ENCODE measurements around the gene COLGALT1. TPM values are rescaled to one million over a fixed set of nuclear protein-coding genes. Genes with fewer than 3 reads are reported as not detected.

COLGALT1 gene
- polyA plus RNA-seq, 3 donors = 66.8 to 176 (median 68.8) TPM

DNA sequence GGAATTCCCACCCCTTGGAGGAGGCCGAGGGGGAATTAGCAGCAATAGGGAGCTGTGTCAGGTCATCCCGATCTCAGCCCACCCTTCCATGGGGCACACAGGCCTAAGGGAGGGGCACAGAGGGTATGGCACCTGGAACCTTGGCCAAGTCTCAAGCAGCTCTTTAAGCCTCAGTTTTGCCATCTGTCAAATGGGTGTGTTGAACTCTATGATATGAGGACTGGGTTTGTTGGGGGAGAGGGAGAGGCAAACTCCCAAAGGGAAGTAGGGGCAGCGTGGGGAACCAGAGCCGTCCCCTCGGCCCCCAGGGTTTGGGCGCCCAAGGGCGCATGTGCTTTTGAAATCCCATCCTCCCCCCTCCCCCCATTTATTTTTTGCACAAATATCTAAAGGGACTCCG is 49.7 kb downstream of the COLGALT1 start:
- Mint-ChIP-seq H3K4me1 (peaks cover 27% of the 10 kb centered on the region), H3K9me3 (peaks cover 0 to 4% (median 0%) of the 10 kb centered on the region in 7 donors), H3K27ac (peak overlapping the region in 1 of 7 donors; percentile 65), H3K27me3 (ENCODE audit: low read depth in 3 of 3) (peaks cover 15 to 26% (median 18%) of the 10 kb centered on the region in 3 donors), H3K4me3 (no peak overlapping the region), H3K36me3 (no peaks in the 10 kb centered on the region)
- Histone ChIP-seq H3K4me2 (replicated peaks; ENCODE audit: extremely low read depth, low read length, poor library complexity, severe bottlenecking) (no peak overlapping the region), H3K36me3 (replicated peaks in 1 of 2; ENCODE audit: control insufficient read depth in 1 of 2, insufficient read depth in 2 of 2, low read length in 2 of 2) (no peaks in the 10 kb centered on the region), H3K27me3 (ENCODE audit: control insufficient read depth in 2 of 2, insufficient read depth in 2 of 2, low read length in 2 of 2) (peaks cover 0 to 6% of the 10 kb centered on the region in 2 donors), H3K9me3 (replicated peaks in 1 of 2; ENCODE audit: control insufficient read depth in 1 of 2, insufficient read depth in 1 of 2, low read length in 2 of 2) (peaks cover 0 to under 1% of the 10 kb centered on the region in 2 donors), H3K4me1 (ENCODE audit: control insufficient read depth in 1 of 2, insufficient read depth in 2 of 2, low read length in 2 of 2) (peaks cover 17 to 36% of the 10 kb centered on the region in 2 donors), H2AFZ (ENCODE audit: insufficient read depth, low read depth, low read length, poor library complexity, severe bottlenecking) (no peak overlapping the region), H3K4me3 (replicated peaks in 1 of 3; ENCODE audit: low read depth in 2 of 3, low read length in 3 of 3) (no peak overlapping the region), H4K20me1 (ENCODE audit: insufficient read depth, low read length) (no peaks in the 10 kb centered on the region), H3K79me2 (ENCODE audit: insufficient read depth, low read length) (no peaks in the 10 kb centered on the region), H3K9ac (ENCODE audit: insufficient read depth, low read length, poor library complexity, severe bottlenecking) (no peak overlapping the region), H3K27ac (ENCODE audit: low read depth in 1 of 2, low read length in 2 of 2) (no peak overlapping the region)
- DNase-seq = no peak
- TF ChIP-seq, protein P1, sequence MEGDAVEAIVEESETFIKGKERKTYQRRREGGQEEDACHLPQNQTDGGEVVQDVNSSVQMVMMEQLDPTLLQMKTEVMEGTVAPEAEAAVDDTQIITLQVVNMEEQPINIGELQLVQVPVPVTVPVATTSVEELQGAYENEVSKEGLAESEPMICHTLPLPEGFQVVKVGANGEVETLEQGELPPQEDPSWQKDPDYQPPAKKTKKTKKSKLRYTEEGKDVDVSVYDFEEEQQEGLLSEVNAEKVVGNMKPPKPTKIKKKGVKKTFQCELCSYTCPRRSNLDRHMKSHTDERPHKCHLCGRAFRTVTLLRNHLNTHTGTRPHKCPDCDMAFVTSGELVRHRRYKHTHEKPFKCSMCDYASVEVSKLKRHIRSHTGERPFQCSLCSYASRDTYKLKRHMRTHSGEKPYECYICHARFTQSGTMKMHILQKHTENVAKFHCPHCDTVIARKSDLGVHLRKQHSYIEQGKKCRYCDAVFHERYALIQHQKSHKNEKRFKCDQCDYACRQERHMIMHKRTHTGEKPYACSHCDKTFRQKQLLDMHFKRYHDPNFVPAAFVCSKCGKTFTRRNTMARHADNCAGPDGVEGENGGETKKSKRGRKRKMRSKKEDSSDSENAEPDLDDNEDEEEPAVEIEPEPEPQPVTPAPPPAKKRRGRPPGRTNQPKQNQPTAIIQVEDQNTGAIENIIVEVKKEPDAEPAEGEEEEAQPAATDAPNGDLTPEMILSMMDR (IDR thresholded peaks at IDR 0.05) = no peak
- WGBS (ENCODE audit: insufficient coverage) = 100% methylated on average over 2 of the region's 8 CpGs
- intact Hi-C loops (cut with micrococcal nuclease) = no loop called here

DNA sequence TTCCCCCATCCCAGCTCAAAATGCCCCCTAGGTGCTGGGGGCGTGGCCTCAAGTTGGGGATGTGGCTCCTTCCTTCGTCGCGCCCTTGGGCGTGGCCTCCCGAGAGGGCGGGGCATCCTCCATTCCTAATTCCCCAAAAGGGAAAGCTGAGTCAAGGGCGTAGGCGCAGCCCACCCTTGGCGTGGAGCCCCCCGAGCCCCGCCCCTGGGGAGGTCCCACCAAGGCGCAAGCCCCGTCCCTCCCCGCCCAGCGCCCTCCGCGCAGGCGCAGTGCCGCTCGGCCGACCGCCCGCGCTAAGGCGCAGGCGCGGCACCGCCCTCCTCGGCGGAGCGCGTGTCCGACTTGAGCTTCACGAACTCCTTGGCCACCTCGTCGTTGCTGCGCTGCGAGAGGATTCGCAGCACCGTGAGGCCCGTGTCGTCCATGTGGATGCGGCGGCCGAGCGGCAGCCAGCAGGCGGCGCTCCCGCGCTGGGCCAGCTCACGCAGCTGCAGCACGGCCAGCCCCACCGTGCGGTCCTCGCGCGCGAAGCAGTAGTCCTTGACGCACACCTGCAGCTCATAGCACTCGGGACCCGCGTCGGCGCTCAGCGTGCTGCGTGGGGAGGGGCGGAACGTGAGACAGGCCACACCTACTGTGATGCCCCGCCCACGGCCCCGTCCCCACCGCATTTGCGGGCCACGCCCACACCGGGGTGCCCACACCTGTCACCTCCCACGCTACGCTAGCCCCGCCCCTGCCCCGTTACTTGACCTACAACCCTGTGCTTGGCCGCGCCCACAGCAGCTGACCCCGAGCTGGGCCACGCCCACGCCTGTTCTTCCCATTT is 50.5 kb downstream of the COLGALT1 start:
- Histone ChIP-seq H2AFZ (ENCODE audit: insufficient read depth, low read depth, low read length, poor library complexity, severe bottlenecking) (peak overlapping the region; percentile 78), H3K9me3 (replicated peaks in 1 of 2; ENCODE audit: control insufficient read depth in 1 of 2, insufficient read depth in 1 of 2, low read length in 2 of 2) (peaks cover 0 to 3% of the 10 kb centered on the region in 2 donors), H3K9ac (ENCODE audit: insufficient read depth, low read length, poor library complexity, severe bottlenecking) (no peak overlapping the region), H3K27me3 (ENCODE audit: control insufficient read depth in 2 of 2, insufficient read depth in 2 of 2, low read length in 2 of 2) (peaks cover 0 to 3% of the 10 kb centered on the region in 2 donors), H3K4me2 (replicated peaks; ENCODE audit: extremely low read depth, low read length, poor library complexity, severe bottlenecking) (peak overlapping the region; percentile 67), H3K79me2 (ENCODE audit: insufficient read depth, low read length) (no peaks in the 10 kb centered on the region), H3K36me3 (replicated peaks in 1 of 2; ENCODE audit: control insufficient read depth in 1 of 2, insufficient read depth in 2 of 2, low read length in 2 of 2) (no peaks in the 10 kb centered on the region), H3K4me1 (ENCODE audit: control insufficient read depth in 1 of 2, insufficient read depth in 2 of 2, low read length in 2 of 2) (peaks cover 17 to 36% of the 10 kb centered on the region in 2 donors), H4K20me1 (ENCODE audit: insufficient read depth, low read length) (no peaks in the 10 kb centered on the region), H3K27ac (ENCODE audit: low read depth in 1 of 2, low read length in 2 of 2) (peak overlapping the region; percentile 17 to 68), H3K4me3 (replicated peaks in 1 of 3; ENCODE audit: low read depth in 2 of 3, low read length in 3 of 3) (peak overlapping the region in 2 of 3 experiments; percentile 24 to 65)
- H3K4me3 Mint-ChIP-seq = peak overlapping the region; percentile 62 to 89
- intact Hi-C loops (cut with micrococcal nuclease) = no loop called here
- peaks cover 27% of the 10 kb centered on the region for H3K4me1 Mint-ChIP-seq
- peak overlapping the region in 5 of 7 donors; percentile 56 to 87 (median 83) for H3K27ac Mint-ChIP-seq
- TF ChIP-seq, protein P1 (IDR thresholded peaks at IDR 0.05) = peak; percentile 57
- H3K36me3 Mint-ChIP-seq = no peaks in the 10 kb centered on the region
- WGBS (ENCODE audit: insufficient coverage) = under 1% methylated on average over 78 of the region's 85 CpGs
- peaks cover 0 to 4% (median 2%) of the 10 kb centered on the region in 7 donors for H3K9me3 Mint-ChIP-seq
- DNase-seq = peak; percentile 59 to 80 (median 70)
- H3K27me3 Mint-ChIP-seq (ENCODE audit: low read depth in 3 of 3) = peaks cover 14 to 21% (median 15%) of the 10 kb centered on the region in 3 donors

Data from CD14-positive monocyte (primary cell).